HEK293 (cell line): ENCODE measurements around the gene IL1B.

Source experiments
- CTCF ChIA-PET: fragments of 350-600 bp; formaldehyde crosslinking; extraction: SDS; loops from one replicate; lab custom pipeline; 2021; ENCODE audit warnings: antibody characterized with exemption; lab: Yijun Ruan, JAX
- POLR2A ChIA-PET: fragments of 300-600 bp; formaldehyde crosslinking; extraction: SDS; loops from one replicate; lab custom pipeline; 2020; ENCODE audit warnings: antibody characterized with exemption, inconsistent platforms; lab: Yijun Ruan, JAX
- H3K27ac ChIP-seq: fragments of 200-500 bp; sonication (Bioruptor generic); 2 replicates; pipeline ENCODE4 v1.5.1; 2014; ENCODE audit warnings: low read depth, low read length, control low read depth, inconsistent platforms; ENCODE audit errors: extremely low read depth
- H3K36me3 ChIP-seq, 2 experiments: fragments of 200-500 bp in 1 of 2; sonication (Bioruptor generic) in 1 of 2; 1 replicate in 1 of 2; 2 replicates in 1 of 2; pipeline ENCODE4 v1.5.1; 2014 to 2017; ENCODE audit warnings: inconsistent platforms in 2 of 2, low read length in 2 of 2; ENCODE audit not compliant: control insufficient read depth in 2 of 2, insufficient read depth in 1 of 2
- H3K4me1 ChIP-seq: fragments of 200-500 bp; sonication (Bioruptor generic); 2 replicates; pipeline ENCODE4 v1.5.1; 2014; ENCODE audit warnings: mild to moderate bottlenecking, low read length, inconsistent platforms; ENCODE audit not compliant: control insufficient read depth, insufficient read depth
- H3K4me3 ChIP-seq: 2 replicates; pipeline ENCODE4 v1.5.1; 2011; ENCODE audit warnings: low read depth, mild to moderate bottlenecking, control low read depth, low read length, moderate library complexity
- H3K9me3 ChIP-seq: fragments of 200-500 bp; sonication (Bioruptor generic); 2 replicates; pipeline ENCODE4 v1.5.1; 2014; ENCODE audit warnings: low read depth, low read length, inconsistent platforms; ENCODE audit not compliant: control insufficient read depth, insufficient read depth
- BCL11A ChIP-seq: fragments of 450-650 bp; formaldehyde crosslinking; IDR thresholded peaks from 2 replicates; pipeline ENCODE4 v1.5.1; 2016; ENCODE audit warnings: low read depth, missing biosample characterization, missing genetic modification characterization
- HOXC10 ChIP-seq: sonication (generic); formaldehyde crosslinking; IDR thresholded peaks from 2 replicates; pipeline ENCODE4 v1.8.1; 2023; ENCODE audit warnings: mild to moderate bottlenecking, missing genetic modification reagents
- KLF1 ChIP-seq: fragments of 450-650 bp; formaldehyde crosslinking; IDR thresholded peaks from 2 replicates; pipeline ENCODE4 v1.5.1; 2016; ENCODE audit warnings: missing biosample characterization, missing genetic modification characterization
- OSR2 ChIP-seq: fragments of 450-650 bp; formaldehyde crosslinking; IDR thresholded peaks from 2 replicates; pipeline ENCODE4 v1.5.1; 2016; ENCODE audit warnings: missing biosample characterization, missing genetic modification characterization
- PBX3 ChIP-seq: sonication (generic); formaldehyde crosslinking; IDR thresholded peaks from 2 replicates; pipeline ENCODE4 v1.8.1; 2022; ENCODE audit warnings: mild to moderate bottlenecking, moderate library complexity, missing genetic modification reagents
- SALL2 ChIP-seq: fragments of 450-650 bp; formaldehyde crosslinking; IDR thresholded peaks from 2 replicates; pipeline ENCODE4 v1.5.0; 2017; ENCODE audit warnings: missing biosample characterization, mild to moderate bottlenecking, missing genetic modification characterization, borderline replicate concordance
- YY2 ChIP-seq: fragments of 450-650 bp; formaldehyde crosslinking; IDR thresholded peaks from 2 replicates; pipeline ENCODE4 v1.5.1; 2016; ENCODE audit warnings: missing biosample characterization, missing genetic modification characterization
- ZFP41 ChIP-seq: fragments of 450-650 bp; formaldehyde crosslinking; IDR thresholded peaks from 2 replicates; pipeline ENCODE4 v1.5.1; 2016; ENCODE audit warnings: missing biosample characterization, missing genetic modification characterization, borderline replicate concordance
- ZNF112 ChIP-seq: fragments of 450-650 bp; formaldehyde crosslinking; IDR thresholded peaks from 2 replicates; pipeline ENCODE4 v1.5.0; 2017; ENCODE audit warnings: missing biosample characterization, missing genetic modification characterization
- ZNF19 ChIP-seq: fragments of 450-650 bp; formaldehyde crosslinking; IDR thresholded peaks from 2 replicates; pipeline ENCODE4; 2016; ENCODE audit warnings: missing biosample characterization, missing genetic modification characterization, low read depth
- ZNF202 ChIP-seq: fragments of 450-650 bp; formaldehyde crosslinking; IDR thresholded peaks from 2 replicates; pipeline ENCODE4 v1.5.1; 2016; ENCODE audit warnings: missing biosample characterization, missing genetic modification characterization, borderline replicate concordance
- ZNF362 ChIP-seq: fragments of 450-650 bp; formaldehyde crosslinking; IDR thresholded peaks from 2 replicates; pipeline ENCODE4 v1.5.1; 2016; ENCODE audit warnings: missing biosample characterization, missing genetic modification characterization
- ZNF37A ChIP-seq: fragments of 450-650 bp; IDR thresholded peaks from 2 replicates; pipeline ENCODE4 v1.5.1; 2018; ENCODE audit warnings: missing biosample characterization, missing genetic modification characterization
- ZNF433 ChIP-seq: fragments of 450-650 bp; formaldehyde crosslinking; IDR thresholded peaks from 2 replicates; pipeline ENCODE4 v1.5.1; 2016; ENCODE audit warnings: missing biosample characterization, missing genetic modification characterization, low read depth
- ZNF449 ChIP-seq: fragments of 450-650 bp; formaldehyde crosslinking; IDR thresholded peaks from 2 replicates; pipeline ENCODE4 v1.5.1; 2017; ENCODE audit warnings: missing biosample characterization, mild to moderate bottlenecking, missing genetic modification characterization, moderate library complexity
- ZNF514 ChIP-seq: fragments of 450-650 bp; formaldehyde crosslinking; IDR thresholded peaks from 2 replicates; pipeline ENCODE4 v1.5.1; 2016; ENCODE audit warnings: missing biosample characterization, missing genetic modification characterization
- ZNF549 ChIP-seq: fragments of 450-650 bp; IDR thresholded peaks from 2 replicates; pipeline ENCODE4 v1.5.1; 2018; ENCODE audit warnings: missing biosample characterization, missing genetic modification characterization, mild to moderate bottlenecking, inconsistent platforms, moderate library complexity
- ZNF558 ChIP-seq: fragments of 450-650 bp; formaldehyde crosslinking; IDR thresholded peaks from 2 replicates; pipeline ENCODE4 v1.5.1; 2016; ENCODE audit warnings: missing biosample characterization, missing genetic modification characterization
- ZNF610 ChIP-seq: fragments of 450-650 bp; formaldehyde crosslinking; IDR thresholded peaks from 2 replicates; pipeline ENCODE4 v1.5.1; 2016; ENCODE audit warnings: missing biosample characterization, missing genetic modification characterization, borderline replicate concordance
- ZNF629 ChIP-seq: fragments of 450-650 bp; formaldehyde crosslinking; IDR thresholded peaks from 2 replicates; pipeline ENCODE4 v1.5.1; 2017; ENCODE audit warnings: missing biosample characterization, missing genetic modification characterization
- ZNF776 ChIP-seq: fragments of 450-650 bp; formaldehyde crosslinking; IDR thresholded peaks from 2 replicates; pipeline ENCODE4 v1.5.0; 2017; ENCODE audit warnings: missing biosample characterization, missing genetic modification characterization, borderline replicate concordance
- ZNF792 ChIP-seq: fragments of 450-650 bp; formaldehyde crosslinking; IDR thresholded peaks from 2 replicates; pipeline ENCODE4 v1.5.1; 2016; ENCODE audit warnings: missing biosample characterization, missing genetic modification characterization
- ZSCAN16 ChIP-seq: fragments of 450-650 bp; formaldehyde crosslinking; IDR thresholded peaks from 2 replicates; pipeline ENCODE4 v1.5.1; 2016; ENCODE audit warnings: missing biosample characterization, missing genetic modification characterization

Gene IL1B

GRCh38 chr2:112813280-112813966 lies 23.2 kb downstream of the IL1B start (continued):
- no peak for TF ChIP-seq ZNF610 (tag by site-specific recombination)
- no peak for TF ChIP-seq ZNF449 (tag by site-specific recombination)
- TF ChIP-seq YY2 (tag by site-specific recombination) = no peak
- TF ChIP-seq ZNF433 (tag by site-specific recombination) = no peak
- TF ChIP-seq ZNF112 = no peak
- no peak for TF ChIP-seq ZNF792 (tag by site-specific recombination)

GRCh38 chr2:112812318-112813267 lies 24.0 kb downstream of the IL1B start:
- Histone ChIP-seq H3K27ac (no peak overlapping the region), H3K4me1 (no peaks in the 10 kb centered on the region), H3K4me3 (no peak overlapping the region), H3K9me3 (no peaks in the 10 kb centered on the region), H3K36me3 (no peaks in the 10 kb centered on the region)
- POLR2A ChIA-PET = no interaction called here
- CTCF ChIA-PET = no interaction called here
- TF ChIP-seq ZNF629 (tag by site-specific recombination) (0 out of 2 replicates have a peak, but pooled peaks have one; percentile 33), KLF1 (tag by site-specific recombination) (no peak)

- Histone ChIP-seq H3K9me3 (no peaks in the 10 kb centered on the region), H3K36me3 (no peaks in the 10 kb centered on the region), H3K4me3 (no peak overlapping the region), H3K4me1 (no peaks in the 10 kb centered on the region), H3K27ac (no peak overlapping the region)
- TF ChIP-seq ZNF629 (tag by site-specific recombination) (no peak), PBX3 (CRISPR knock-in tag) (no peak), OSR2 (tag by site-specific recombination) (peak; percentile 79), ZFP41 (tag by site-specific recombination) (no peak), ZNF37A (tag by site-specific recombination) (no peak), ZNF202 (tag by site-specific recombination) (no peak)
- ChIA-PET CTCF (interaction anchor here (1.3 kb wide), 1 partner anchor 62 kb away, joined by 3 read pairs; no protein-coding TSS in a partner anchor), POLR2A (no interaction called here)
Observed at GRCh38 chr2:112811841-112812306, 24.7 kb downstream of the IL1B start.

- no peaks in the 10 kb centered on the region for H3K4me1 ChIP-seq
- no peak for TF ChIP-seq ZSCAN16
- no peak for TF ChIP-seq ZNF558 (tag by site-specific recombination)
- TF ChIP-seq ZNF514 (tag by site-specific recombination) = no peak
- no peak for TF ChIP-seq ZNF549 (tag by site-specific recombination)
- no peak for TF ChIP-seq ZNF362 (tag by site-specific recombination)
- no peak for TF ChIP-seq ZNF19
- no peak for TF ChIP-seq HOXC10 (CRISPR knock-in tag)
- no peak for TF ChIP-seq ZNF776 (tag by site-specific recombination)
- no peak for TF ChIP-seq SALL2 (tag by site-specific recombination)
- no peak for TF ChIP-seq BCL11A (tag by site-specific recombination)
- no peak overlapping the region for H3K27ac ChIP-seq
- ChIA-PET POLR2A (no interaction called here), CTCF (interaction anchor here (1.3 kb wide), 1 partner anchor 62 kb away, joined by 3 read pairs; no protein-coding TSS in a partner anchor)
- H3K36me3 ChIP-seq = no peaks in the 10 kb centered on the region
- no peaks in the 10 kb centered on the region for H3K9me3 ChIP-seq
- H3K4me3 ChIP-seq = no peak overlapping the region
Observed at GRCh38 chr2:112811276-112811831, 25.2 kb downstream of the IL1B start.
